Neuronal stem cell (in vitro differentiated cells): ENCODE data around the gene PKD1L1.

Experiments used
- DNase-seq: peaks from one replicate; pipeline ENCODE4 v3.0.0-alpha.2; 2013; ENCODE audit warnings: low spot score
- H2AFZ ChIP-seq: one replicate; pipeline ENCODE4 v1.6.1; 2013; ENCODE audit warnings: mild to moderate bottlenecking, low read length, inconsistent platforms
- H2AK5ac ChIP-seq: 2 replicates; pipeline ENCODE4 v1.6.1; 2013; ENCODE audit warnings: low read depth, mild to moderate bottlenecking, inconsistent platforms, low read length, moderate library complexity, mixed read lengths
- H2BK120ac ChIP-seq: 2 replicates; pipeline ENCODE4 v1.6.1; 2013; ENCODE audit warnings: low read depth, mild to moderate bottlenecking, inconsistent platforms, low read length, moderate library complexity, mixed read lengths
- H2BK12ac ChIP-seq: one replicate; pipeline ENCODE4 v1.6.1; 2013; ENCODE audit warnings: low read length, inconsistent platforms
- H2BK15ac ChIP-seq: 2 replicates; pipeline ENCODE4 v1.6.1; 2013; ENCODE audit warnings: mild to moderate bottlenecking, low read length, inconsistent platforms, mixed read lengths
- H2BK5ac ChIP-seq: one replicate; pipeline ENCODE4 v1.6.1; 2013; ENCODE audit warnings: inconsistent platforms, mild to moderate bottlenecking, low read length, moderate library complexity
- H3K14ac ChIP-seq: one replicate; pipeline ENCODE4 v1.6.1; 2013; ENCODE audit warnings: low read length, inconsistent platforms
- H3K18ac ChIP-seq: 2 replicates; pipeline ENCODE4 v1.6.1; 2013; ENCODE audit warnings: low read length, inconsistent platforms
- H3K23ac ChIP-seq: 2 replicates; pipeline ENCODE4 v1.6.1; 2013; ENCODE audit warnings: low read depth, mild to moderate bottlenecking, mixed read lengths, low read length, inconsistent platforms; ENCODE audit not compliant: poor library complexity
- H3K27ac ChIP-seq: replicated peaks from 3 replicates; pipeline ENCODE4 v1.5.1; 2013; ENCODE audit warnings: low read length, inconsistent platforms
- H3K27me3 ChIP-seq, 3 experiments: 2 replicates each; pipeline ENCODE4 v1.6.1; 2013; ENCODE audit warnings: low read length in 3 of 3, mild to moderate bottlenecking in 2 of 3, inconsistent platforms in 1 of 3, low read depth in 1 of 3, mixed read lengths in 1 of 3, moderate library complexity in 1 of 3; ENCODE audit not compliant: control insufficient read depth in 3 of 3, insufficient read depth in 3 of 3
- H3K36me3 ChIP-seq, 2 donors: replicated peaks in 1 of 2; 2 replicates each; pipeline ENCODE4 v1.6.1; 2013; ENCODE audit warnings: low read length in 2 of 2; ENCODE audit not compliant: control insufficient read depth in 2 of 2, insufficient read depth in 2 of 2
- H3K4ac ChIP-seq: 2 replicates; pipeline ENCODE4 v1.6.1; 2013; ENCODE audit warnings: inconsistent platforms, mild to moderate bottlenecking, low read length, moderate library complexity
- H3K4me1 ChIP-seq, 2 donors: 1 replicate in 1 of 2; 2 replicates in 1 of 2; pipeline ENCODE4 v1.6.1; 2013; ENCODE audit warnings: low read length in 2 of 2, low read depth in 1 of 2; ENCODE audit not compliant: control insufficient read depth in 2 of 2, insufficient read depth in 1 of 2
- H3K4me2 ChIP-seq: one replicate; pipeline ENCODE4 v1.6.1; 2013; ENCODE audit warnings: mild to moderate bottlenecking, low read length, inconsistent platforms; ENCODE audit not compliant: insufficient read depth, poor library complexity, severe bottlenecking
- H3K4me3 ChIP-seq, 2 donors: 2 replicates each; pipeline ENCODE4 v1.5.1; 2013; ENCODE audit warnings: low read length in 2 of 2, mild to moderate bottlenecking in 2 of 2, inconsistent platforms in 1 of 2, moderate library complexity in 1 of 2
- H3K79me1 ChIP-seq: one replicate; pipeline ENCODE4 v1.6.1; 2013; ENCODE audit warnings: low read depth, mild to moderate bottlenecking, inconsistent platforms, low read length, moderate library complexity
- H3K9ac ChIP-seq: one replicate; pipeline ENCODE4 v1.6.1; 2013; ENCODE audit warnings: mild to moderate bottlenecking, low read depth, low read length, inconsistent platforms; ENCODE audit not compliant: poor library complexity
- H3K9me3 ChIP-seq, 2 donors: replicated peaks in 1 of 2; 2 replicates each; pipeline versions ENCODE3 to v1.6.1; 2013; ENCODE audit warnings: low read length in 2 of 2, mild to moderate bottlenecking in 2 of 2, inconsistent platforms in 1 of 2, low read depth in 1 of 2, mixed read lengths in 1 of 2, moderate library complexity in 1 of 2; ENCODE audit not compliant: control insufficient read depth in 2 of 2, insufficient read depth in 1 of 2
- H4K8ac ChIP-seq: one replicate; pipeline ENCODE4 v1.6.1; 2013; ENCODE audit warnings: low read depth, mild to moderate bottlenecking, inconsistent platforms, low read length, moderate library complexity
- H4K91ac ChIP-seq: one replicate; pipeline ENCODE4 v1.6.1; 2013; ENCODE audit warnings: low read length, low read depth, mild to moderate bottlenecking, inconsistent platforms; ENCODE audit not compliant: poor library complexity
- WGBS, 2 donors: extraction: QIAGEN DNeasy Blood & Tissue Kit; methylation state at CpG; one replicate each; pipeline ENCODE4 v1.1.7; 2013; ENCODE audit warnings: missing lambda C conversion rate in 2 of 2, mixed read lengths in 1 of 2; ENCODE audit not compliant: insufficient read length in 2 of 2, insufficient replicate concordance in 1 of 2; ENCODE audit errors: extremely low coverage in 2 of 2; 5-methylcytosine and 5-hydroxymethylcytosine counted together

Gene PKD1L1

GRCh38 chr7:47907981-47908616 is 40.2 kb downstream of the PKD1L1 start:
- Histone ChIP-seq H3K4me2 (no peak overlapping the region), H4K8ac (no peak overlapping the region), H4K91ac (no peak overlapping the region), H3K23ac (no peak overlapping the region), H3K4me1 (peaks cover 15 to 33% of the 10 kb centered on the region in 2 donors), H3K4me3 (no peak overlapping the region), H2AFZ (no peak overlapping the region), H2BK12ac (no peak overlapping the region), H3K9me3 (peaks cover 1 to 15% of the 10 kb centered on the region in 2 donors), H3K36me3 (no peaks in the 10 kb centered on the region), H2BK15ac (no peak overlapping the region), H2BK120ac (no peak overlapping the region), H3K27me3 (peaks cover 0 to 84% (median 0%) of the 10 kb centered on the region in 3 experiments), H2AK5ac (no peak overlapping the region), H2BK5ac (no peak overlapping the region), H3K9ac (no peak overlapping the region), H3K79me1 (no peaks in the 10 kb centered on the region), H3K27ac (no peak overlapping the region), H3K4ac (no peak overlapping the region), H3K14ac (no peak overlapping the region), H3K18ac (no peak overlapping the region)
- DNase-seq: no peak
- no CpG with 5 or more reads among the region's 9 CpGs for WGBS, 2 donors

DNA sequence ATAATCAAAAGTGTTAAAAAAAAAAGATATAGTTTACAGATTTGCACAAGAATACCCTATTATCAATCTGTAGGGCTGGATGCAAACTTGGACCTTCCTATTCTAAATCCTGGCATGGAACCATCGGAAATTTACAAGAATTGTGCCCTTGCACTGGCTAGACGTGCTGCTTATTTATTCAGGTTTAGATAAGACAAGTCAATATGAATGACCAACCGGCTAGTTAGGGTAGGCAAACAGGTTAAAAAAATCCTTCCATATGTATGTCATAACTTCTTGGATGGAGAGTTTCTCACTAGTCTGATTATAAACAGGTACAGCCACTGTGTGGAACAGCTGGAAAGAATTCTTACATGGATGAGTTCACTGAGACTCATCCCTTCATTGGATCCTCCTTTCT is 41.4 kb downstream of the PKD1L1 start:
- H2AK5ac ChIP-seq: no peak overlapping the region
- H3K23ac ChIP-seq: no peak overlapping the region
- no CpG with 5 or more reads among the region's 3 CpGs for WGBS, 2 donors

GRCh38 chr7:47905076-47905920 is 43.0 kb downstream of the PKD1L1 start:
- Histone ChIP-seq H3K9me3 (peaks cover 1 to 13% of the 10 kb centered on the region in 2 donors), H2BK5ac (no peak overlapping the region), H2BK15ac (no peak overlapping the region), H4K91ac (no peak overlapping the region), H3K79me1 (no peaks in the 10 kb centered on the region), H3K4ac (no peak overlapping the region), H3K23ac (no peak overlapping the region), H2BK12ac (no peak overlapping the region), H3K4me3 (no peak overlapping the region), H3K36me3 (no peaks in the 10 kb centered on the region), H3K9ac (no peak overlapping the region), H4K8ac (no peak overlapping the region), H3K18ac (peak overlapping the region; percentile 58), H3K4me2 (no peak overlapping the region), H2BK120ac (no peak overlapping the region), H3K14ac (no peak overlapping the region), H2AFZ (no peak overlapping the region), H3K4me1 (peaks cover 23 to 43% of the 10 kb centered on the region in 2 donors), H3K27ac (no peak overlapping the region), H3K27me3 (peaks cover 0 to 73% (median 0%) of the 10 kb centered on the region in 3 experiments), H2AK5ac (peak overlapping the region; percentile 15)
- DNase-seq: peak; percentile 29
- WGBS, 2 donors: no CpG with 5 or more reads among the region's 10 CpGs

More for the DNA sequence above, 41.4 kb downstream of the PKD1L1 start:
- Histone ChIP-seq H3K79me1 (no peaks in the 10 kb centered on the region), H3K36me3 (no peaks in the 10 kb centered on the region), H4K91ac (no peak overlapping the region), H3K4me3 (no peak overlapping the region), H2AFZ (no peak overlapping the region), H2BK15ac (no peak overlapping the region), H3K4me2 (no peak overlapping the region), H3K4ac (no peak overlapping the region), H3K9me3 (peaks cover 1 to 17% of the 10 kb centered on the region in 2 donors), H3K9ac (no peak overlapping the region), H3K27me3 (peaks cover 0 to 85% (median 0%) of the 10 kb centered on the region in 3 experiments), H2BK5ac (no peak overlapping the region), H3K18ac (no peak overlapping the region), H3K4me1 (peaks cover 19 to 37% of the 10 kb centered on the region in 2 donors), H4K8ac (no peak overlapping the region), H2BK12ac (no peak overlapping the region), H2BK120ac (no peak overlapping the region), H3K14ac (no peak overlapping the region), H3K27ac (no peak overlapping the region)
- no peak for DNase-seq

GRCh38 chr7:47902013-47902412 is 46.3 kb downstream of the PKD1L1 start:
- no peak for DNase-seq
- H2AK5ac ChIP-seq: no peak overlapping the region
- no peak overlapping the region for H2BK120ac ChIP-seq
- H3K4ac ChIP-seq: no peak overlapping the region
- H3K23ac ChIP-seq: no peak overlapping the region
- H3K4me1 ChIP-seq: peaks cover 19 to 25% of the 10 kb centered on the region in 2 donors
- no peak overlapping the region for H4K8ac ChIP-seq
- H3K9ac ChIP-seq: no peak overlapping the region
- H2BK12ac ChIP-seq: no peak overlapping the region
- no peak overlapping the region for H2AFZ ChIP-seq
- no peak overlapping the region for H3K14ac ChIP-seq
- no peak overlapping the region for H3K4me3 ChIP-seq
- H4K91ac ChIP-seq: no peak overlapping the region
- no peak overlapping the region for H3K4me2 ChIP-seq
- H3K27me3 ChIP-seq: peaks cover 0 to 64% (median 0%) of the 10 kb centered on the region in 3 experiments
- no peaks in the 10 kb centered on the region for H3K36me3 ChIP-seq
- no peak overlapping the region for H3K18ac ChIP-seq
- no peak overlapping the region for H2BK5ac ChIP-seq
- no CpG with 5 or more reads among the region's 4 CpGs for WGBS, 2 donors
- peaks cover 1 to 13% of the 10 kb centered on the region in 2 donors for H3K9me3 ChIP-seq
- H3K79me1 ChIP-seq: no peaks in the 10 kb centered on the region
- no peak overlapping the region for H2BK15ac ChIP-seq
- peak overlapping the region; percentile 13 for H3K27ac ChIP-seq
